Spleen (tissue), 7 donors: ENCODE data around the gene GGNBP2.

Experiments
- POLR2AphosphoS5 ChIP-seq, 3 donors: sonication (generic); formaldehyde crosslinking; IDR thresholded peaks; one replicate each; pipeline ENCODE4 v1.5.1; 2017; ENCODE audit warnings: antibody characterized with exemption in 3 of 3
- TF ChIP-seq, protein P1 (sequence below), 11 experiments: fragments of 200-600 bp in 7 of 11; fragments of 450-650 bp in 4 of 11; sonication (generic) in 4 of 11; IDR thresholded peaks in 8 of 11; conservative IDR thresholded peaks in 3 of 11; 1 replicate in 7 of 11; 2 replicates in 4 of 11; pipeline versions ENCODE4 v1.4.0 to v1.8.0; 2016 to 2021; ENCODE audit warnings: antibody characterized with exemption in 11 of 11, inconsistent platforms in 4 of 11, mild to moderate bottlenecking in 1 of 11
- donor health status: DM: no; HTN: no; CAD: no; lungs with moderate emphysema.
- donor health status: DM: no; HTN: no; CAD: no.
- donor health status: DM: no; HTN: no; CAD: no.

- TF ChIP-seq, protein P1, sequence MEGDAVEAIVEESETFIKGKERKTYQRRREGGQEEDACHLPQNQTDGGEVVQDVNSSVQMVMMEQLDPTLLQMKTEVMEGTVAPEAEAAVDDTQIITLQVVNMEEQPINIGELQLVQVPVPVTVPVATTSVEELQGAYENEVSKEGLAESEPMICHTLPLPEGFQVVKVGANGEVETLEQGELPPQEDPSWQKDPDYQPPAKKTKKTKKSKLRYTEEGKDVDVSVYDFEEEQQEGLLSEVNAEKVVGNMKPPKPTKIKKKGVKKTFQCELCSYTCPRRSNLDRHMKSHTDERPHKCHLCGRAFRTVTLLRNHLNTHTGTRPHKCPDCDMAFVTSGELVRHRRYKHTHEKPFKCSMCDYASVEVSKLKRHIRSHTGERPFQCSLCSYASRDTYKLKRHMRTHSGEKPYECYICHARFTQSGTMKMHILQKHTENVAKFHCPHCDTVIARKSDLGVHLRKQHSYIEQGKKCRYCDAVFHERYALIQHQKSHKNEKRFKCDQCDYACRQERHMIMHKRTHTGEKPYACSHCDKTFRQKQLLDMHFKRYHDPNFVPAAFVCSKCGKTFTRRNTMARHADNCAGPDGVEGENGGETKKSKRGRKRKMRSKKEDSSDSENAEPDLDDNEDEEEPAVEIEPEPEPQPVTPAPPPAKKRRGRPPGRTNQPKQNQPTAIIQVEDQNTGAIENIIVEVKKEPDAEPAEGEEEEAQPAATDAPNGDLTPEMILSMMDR (IDR thresholded peaks at IDR 0.05 in 8 of 11, conservative IDR thresholded peaks at IDR 0.05 in 3 of 11) = no peak
- TF ChIP-seq POLR2AphosphoS5 (IDR thresholded peaks at IDR 0.05) = no peak
These were observed 352 bp downstream of the GGNBP2 start for GRCh38 chr17:36545077-36545464.
